Natural killer cell (primary cell): ENCODE results near the gene SPATA20. TPM values are rescaled to one million over a fixed set of nuclear protein-coding genes. Genes with fewer than 3 reads are reported as not detected.

Experiments
- ATAC-seq, 3 donors: fragments of 150-1000 bp in 2 of 3; fragments of 200-7000 bp in 1 of 3; cut with Tn5 transposase; 1 replicate in 1 of 3; 2 replicates in 2 of 3; pipeline ENCODE4 v1.10.0; 2021; ENCODE audit warnings: mild to moderate bottlenecking in 2 of 3, moderate library complexity in 2 of 3
- DNase-seq, 2 donors: peaks; one replicate each; pipeline versions ENCODE4 v3.0.0 to v3.0.0-alpha.2; 2013 to 2021; ENCODE audit warnings: mixed read lengths in 1 of 2
- H3K27ac ChIP-seq: one replicate; pipeline ENCODE4 v1.5.1; 2013; ENCODE audit warnings: mild to moderate bottlenecking, low read length
- H3K27me3 ChIP-seq: one replicate; pipeline ENCODE4 v1.6.1; 2013; ENCODE audit warnings: low read length; ENCODE audit not compliant: control insufficient read depth, insufficient read depth
- H3K36me3 ChIP-seq: one replicate; pipeline ENCODE4 v1.6.1; 2013; ENCODE audit warnings: low read length; ENCODE audit not compliant: control insufficient read depth, insufficient read depth
- H3K4me1 ChIP-seq: one replicate; pipeline ENCODE4 v1.6.1; 2013; ENCODE audit warnings: low read length; ENCODE audit not compliant: control insufficient read depth, insufficient read depth
- H3K4me3 ChIP-seq: one replicate; pipeline ENCODE4 v1.5.1; 2013; ENCODE audit warnings: low read length
- H3K9me3 ChIP-seq: one replicate; pipeline ENCODE4 v1.6.1; 2013; ENCODE audit warnings: low read length; ENCODE audit not compliant: control insufficient read depth, insufficient read depth
- H3K27ac Mint-ChIP-seq, 2 donors: one replicate each; pipeline ENCODE4 v1.8.0; 2022; ENCODE audit warnings: mild to moderate bottlenecking in 2 of 2, mixed read lengths in 2 of 2, moderate library complexity in 1 of 2
- H3K27me3 Mint-ChIP-seq, 2 donors: one replicate each; pipeline ENCODE4 v1.8.0; 2022; ENCODE audit warnings: low read depth in 2 of 2, mixed read lengths in 2 of 2
- H3K36me3 Mint-ChIP-seq: one replicate; pipeline ENCODE4 v1.8.0; 2022; ENCODE audit warnings: mixed read lengths
- H3K4me1 Mint-ChIP-seq, 2 donors: one replicate each; pipeline ENCODE4 v1.8.0; 2022; ENCODE audit warnings: mixed read lengths in 2 of 2
- H3K4me3 Mint-ChIP-seq: one replicate; pipeline ENCODE4 v1.8.0; 2022; ENCODE audit warnings: mild to moderate bottlenecking, moderate library complexity, mixed read lengths
- H3K9me3 Mint-ChIP-seq, 2 donors: one replicate each; pipeline ENCODE4 v1.8.0; 2022; ENCODE audit warnings: mixed read lengths in 2 of 2
- CTCF ChIP-seq: fragments of 200-600 bp; IDR thresholded peaks from one replicate; pipeline ENCODE4 v1.8.0; 2022; ENCODE audit warnings: antibody characterized with exemption
- WGBS: methylation state at CpG from one replicate; pipeline ENCODE4 v1.1.7; 2013; ENCODE audit warnings: missing lambda C conversion rate; ENCODE audit not compliant: insufficient coverage; 5-methylcytosine and 5-hydroxymethylcytosine counted together
- intact Hi-C: fragments of 100-400 bp; cut with micrococcal nuclease; formaldehyde crosslinking; loops from one replicate; pipeline ENCODE4 v1.14.2; 2022
- total RNA-seq, 4 donors: library from RNA; stranded (reverse); fragments of 120-200 nt in 1 of 4; gene quantifications; one replicate each; pipeline versions ENCODE4 v1.2.3 to v1.2.4, GENCODE V29; 2013 to 2022

The SPATA20 gene
- total RNA-seq, 3 donors from 2014 or later (not counting 1 experiment from before 2014, with no cell fraction given): 30.7 to 45.5 (median 32.5) TPM

- Histone ChIP-seq H3K9me3 (no peaks in the 10 kb centered on the region), H3K27me3 (no peaks in the 10 kb centered on the region), H3K36me3 (no peaks in the 10 kb centered on the region), H3K27ac (no peak overlapping the region), H3K4me1 (no peaks in the 10 kb centered on the region), H3K4me3 (no peak overlapping the region)
- intact Hi-C loops: no loop called here
- H3K9me3 Mint-ChIP-seq: no peaks in the 10 kb centered on the region
- no peak for TF ChIP-seq CTCF
- H3K36me3 Mint-ChIP-seq: no peaks in the 10 kb centered on the region
- ATAC-seq (no peak), DNase-seq (no peak)
- peaks cover 0 to 8% of the 10 kb centered on the region in 2 donors for H3K27me3 Mint-ChIP-seq
- 93% methylated on average over 2 of the region's 2 CpGs for WGBS
- no peak overlapping the region for H3K27ac Mint-ChIP-seq
- no peak overlapping the region for H3K4me3 Mint-ChIP-seq
- peaks cover 0 to 4% of the 10 kb centered on the region in 2 donors for H3K4me1 Mint-ChIP-seq
These were observed 47.3 kb upstream of the SPATA20 start for GRCh38 chr17:50499721-50500120.

GRCh38 chr17:50501054-50501453, 45.9 kb upstream of the SPATA20 start:
- TF ChIP-seq CTCF: peak; percentile 40
- Histone ChIP-seq H3K4me1 (no peaks in the 10 kb centered on the region), H3K4me3 (no peak overlapping the region), H3K27ac (no peak overlapping the region), H3K9me3 (no peaks in the 10 kb centered on the region), H3K36me3 (no peaks in the 10 kb centered on the region), H3K27me3 (no peaks in the 10 kb centered on the region)
- Mint-ChIP-seq H3K36me3 (no peaks in the 10 kb centered on the region), H3K27me3 (peaks cover 0 to 15% of the 10 kb centered on the region in 2 donors), H3K27ac (no peak overlapping the region), H3K4me3 (no peak overlapping the region), H3K9me3 (no peaks in the 10 kb centered on the region), H3K4me1 (peaks cover 0 to 4% of the 10 kb centered on the region in 2 donors)
- intact Hi-C loops: no loop called here
- WGBS: 40% methylated on average over 3 of the region's 5 CpGs
- ATAC-seq (no peak), DNase-seq (peak in 1 of 2 donors; percentile 53)

GRCh38 chr17:50502301-50502990, 44.5 kb upstream of the SPATA20 start:
- no peak overlapping the region for H3K27ac ChIP-seq
- DNase-seq (no peak), ATAC-seq (no peak)
- 89% methylated on average over 9 of the region's 9 CpGs for WGBS
- no peaks in the 10 kb centered on the region for H3K36me3 ChIP-seq
- Mint-ChIP-seq H3K27ac (no peak overlapping the region), H3K4me1 (peaks cover under 1 to 4% of the 10 kb centered on the region in 2 donors), H3K4me3 (no peak overlapping the region), H3K9me3 (no peaks in the 10 kb centered on the region), H3K27me3 (peaks cover 0 to 15% of the 10 kb centered on the region in 2 donors), H3K36me3 (no peaks in the 10 kb centered on the region)
- no peaks in the 10 kb centered on the region for H3K9me3 ChIP-seq
- intact Hi-C loops: no loop called here
- TF ChIP-seq CTCF: no peak
- H3K4me3 ChIP-seq: no peak overlapping the region
- H3K4me1 ChIP-seq: no peaks in the 10 kb centered on the region
- H3K27me3 ChIP-seq: no peaks in the 10 kb centered on the region
